Neuronal stem cell (in vitro differentiated cells): Measurements from ENCODE around the gene NANOGP8.
A peak's percentile ranks its signal among the peaks of the same experiment; 100 is the strongest.

Experiments used
- DNase-seq: peaks from one replicate; pipeline ENCODE4 v3.0.0-alpha.2; 2013; ENCODE audit warnings: low spot score
- H2AFZ ChIP-seq: one replicate; pipeline ENCODE4 v1.6.1; 2013; ENCODE audit warnings: mild to moderate bottlenecking, low read length, inconsistent platforms
- H2AK5ac ChIP-seq: 2 replicates; pipeline ENCODE4 v1.6.1; 2013; ENCODE audit warnings: low read depth, mild to moderate bottlenecking, inconsistent platforms, low read length, moderate library complexity, mixed read lengths
- H2BK120ac ChIP-seq: 2 replicates; pipeline ENCODE4 v1.6.1; 2013; ENCODE audit warnings: low read depth, mild to moderate bottlenecking, inconsistent platforms, low read length, moderate library complexity, mixed read lengths
- H2BK12ac ChIP-seq: one replicate; pipeline ENCODE4 v1.6.1; 2013; ENCODE audit warnings: low read length, inconsistent platforms
- H2BK15ac ChIP-seq: 2 replicates; pipeline ENCODE4 v1.6.1; 2013; ENCODE audit warnings: mild to moderate bottlenecking, low read length, inconsistent platforms, mixed read lengths
- H2BK5ac ChIP-seq: one replicate; pipeline ENCODE4 v1.6.1; 2013; ENCODE audit warnings: inconsistent platforms, mild to moderate bottlenecking, low read length, moderate library complexity
- H3K14ac ChIP-seq: one replicate; pipeline ENCODE4 v1.6.1; 2013; ENCODE audit warnings: low read length, inconsistent platforms
- H3K18ac ChIP-seq: 2 replicates; pipeline ENCODE4 v1.6.1; 2013; ENCODE audit warnings: low read length, inconsistent platforms
- H3K23ac ChIP-seq: 2 replicates; pipeline ENCODE4 v1.6.1; 2013; ENCODE audit warnings: low read depth, mild to moderate bottlenecking, mixed read lengths, low read length, inconsistent platforms; ENCODE audit not compliant: poor library complexity
- H3K27ac ChIP-seq: replicated peaks from 3 replicates; pipeline ENCODE4 v1.5.1; 2013; ENCODE audit warnings: low read length, inconsistent platforms
- H3K27me3 ChIP-seq, 3 experiments: 2 replicates each; pipeline ENCODE4 v1.6.1; 2013; ENCODE audit warnings: low read length in 3 of 3, mild to moderate bottlenecking in 2 of 3, inconsistent platforms in 1 of 3, low read depth in 1 of 3, mixed read lengths in 1 of 3, moderate library complexity in 1 of 3; ENCODE audit not compliant: control insufficient read depth in 3 of 3, insufficient read depth in 3 of 3
- H3K36me3 ChIP-seq, 2 donors: replicated peaks in 1 of 2; 2 replicates each; pipeline ENCODE4 v1.6.1; 2013; ENCODE audit warnings: low read length in 2 of 2; ENCODE audit not compliant: control insufficient read depth in 2 of 2, insufficient read depth in 2 of 2
- H3K4ac ChIP-seq: 2 replicates; pipeline ENCODE4 v1.6.1; 2013; ENCODE audit warnings: inconsistent platforms, mild to moderate bottlenecking, low read length, moderate library complexity
- H3K4me1 ChIP-seq, 2 donors: 1 replicate in 1 of 2; 2 replicates in 1 of 2; pipeline ENCODE4 v1.6.1; 2013; ENCODE audit warnings: low read length in 2 of 2, low read depth in 1 of 2; ENCODE audit not compliant: control insufficient read depth in 2 of 2, insufficient read depth in 1 of 2
- H3K4me2 ChIP-seq: one replicate; pipeline ENCODE4 v1.6.1; 2013; ENCODE audit warnings: mild to moderate bottlenecking, low read length, inconsistent platforms; ENCODE audit not compliant: insufficient read depth, poor library complexity, severe bottlenecking
- H3K4me3 ChIP-seq, 2 donors: 2 replicates each; pipeline ENCODE4 v1.5.1; 2013; ENCODE audit warnings: low read length in 2 of 2, mild to moderate bottlenecking in 2 of 2, inconsistent platforms in 1 of 2, moderate library complexity in 1 of 2
- H3K79me1 ChIP-seq: one replicate; pipeline ENCODE4 v1.6.1; 2013; ENCODE audit warnings: low read depth, mild to moderate bottlenecking, inconsistent platforms, low read length, moderate library complexity
- H3K9ac ChIP-seq: one replicate; pipeline ENCODE4 v1.6.1; 2013; ENCODE audit warnings: mild to moderate bottlenecking, low read depth, low read length, inconsistent platforms; ENCODE audit not compliant: poor library complexity
- H3K9me3 ChIP-seq, 2 donors: replicated peaks in 1 of 2; 2 replicates each; pipeline versions ENCODE3 to v1.6.1; 2013; ENCODE audit warnings: low read length in 2 of 2, mild to moderate bottlenecking in 2 of 2, inconsistent platforms in 1 of 2, low read depth in 1 of 2, mixed read lengths in 1 of 2, moderate library complexity in 1 of 2; ENCODE audit not compliant: control insufficient read depth in 2 of 2, insufficient read depth in 1 of 2
- H4K8ac ChIP-seq: one replicate; pipeline ENCODE4 v1.6.1; 2013; ENCODE audit warnings: low read depth, mild to moderate bottlenecking, inconsistent platforms, low read length, moderate library complexity
- H4K91ac ChIP-seq: one replicate; pipeline ENCODE4 v1.6.1; 2013; ENCODE audit warnings: low read length, low read depth, mild to moderate bottlenecking, inconsistent platforms; ENCODE audit not compliant: poor library complexity
- WGBS, 2 donors: extraction: QIAGEN DNeasy Blood & Tissue Kit; methylation state at CpG; one replicate each; pipeline ENCODE4 v1.1.7; 2013; ENCODE audit warnings: missing lambda C conversion rate in 2 of 2, mixed read lengths in 1 of 2; ENCODE audit not compliant: insufficient read length in 2 of 2, insufficient replicate concordance in 1 of 2; ENCODE audit errors: extremely low coverage in 2 of 2; 5-methylcytosine and 5-hydroxymethylcytosine counted together

The NANOGP8 gene

DNA sequence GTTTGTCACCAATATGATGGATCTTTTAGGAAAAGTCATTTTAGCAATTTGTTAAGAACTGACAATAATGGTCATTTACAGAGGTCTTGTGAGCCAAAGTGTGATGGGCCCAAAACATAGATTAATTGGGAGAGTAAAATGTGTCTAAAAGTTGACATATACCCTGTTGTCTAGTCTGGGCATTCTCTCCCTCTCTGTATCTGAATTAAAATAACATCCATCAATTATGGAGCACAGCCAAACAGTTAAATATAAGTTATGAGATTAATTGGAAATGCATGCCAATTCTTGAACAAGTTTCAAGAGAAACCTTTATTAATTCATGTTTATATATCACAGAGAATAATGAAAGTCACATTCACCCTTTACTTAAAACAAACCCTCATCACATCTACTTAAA is 13.6 kb upstream of the NANOGP8 start:
- H3K18ac ChIP-seq = no peak overlapping the region
- H3K36me3 ChIP-seq = no peaks in the 10 kb centered on the region
- no peak overlapping the region for H2AFZ ChIP-seq
- no peak overlapping the region for H3K27ac ChIP-seq
- H3K27me3 ChIP-seq = no peaks in the 10 kb centered on the region
- no peak overlapping the region for H4K8ac ChIP-seq
- no peak overlapping the region for H3K23ac ChIP-seq
- H3K79me1 ChIP-seq = no peaks in the 10 kb centered on the region
- H3K4me2 ChIP-seq = no peak overlapping the region
- no peak overlapping the region for H2BK120ac ChIP-seq
- no peaks in the 10 kb centered on the region for H3K4me1 ChIP-seq
- no peak overlapping the region for H3K14ac ChIP-seq
- no peak overlapping the region for H4K91ac ChIP-seq
- no peak overlapping the region for H3K9ac ChIP-seq
- H3K9me3 ChIP-seq = no peaks in the 10 kb centered on the region
- H3K4me3 ChIP-seq = no peak overlapping the region
- H2BK15ac ChIP-seq = no peak overlapping the region
- no peak overlapping the region for H3K4ac ChIP-seq
- no peak overlapping the region for H2BK5ac ChIP-seq
- no peak overlapping the region for H2AK5ac ChIP-seq
- no peak for DNase-seq
- no peak overlapping the region for H2BK12ac ChIP-seq

DNA sequence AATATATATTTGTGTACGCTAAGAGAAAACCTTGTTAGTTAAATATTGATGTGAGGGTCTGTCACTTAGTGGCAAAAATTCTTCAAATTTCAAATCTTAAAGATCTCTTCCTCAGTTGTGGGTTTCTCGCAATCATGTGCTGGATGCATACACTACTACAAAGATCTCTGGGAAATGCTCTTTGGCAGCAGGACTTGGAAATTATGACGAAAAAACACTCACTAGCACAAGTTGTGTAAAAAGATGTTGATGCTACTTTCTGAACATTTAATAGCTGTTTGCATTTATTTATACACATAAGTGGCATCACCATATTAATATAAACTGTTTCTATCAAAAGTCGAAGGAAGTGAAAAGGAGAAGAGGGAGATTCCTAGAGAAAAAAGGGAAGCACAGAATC is 10.8 kb upstream of the NANOGP8 start:
- H2BK12ac ChIP-seq = no peak overlapping the region
- H3K4me1 ChIP-seq = no peaks in the 10 kb centered on the region
- H3K18ac ChIP-seq = no peak overlapping the region
- H3K9me3 ChIP-seq = no peaks in the 10 kb centered on the region
- no peaks in the 10 kb centered on the region for H3K36me3 ChIP-seq
- no peak overlapping the region for H2BK120ac ChIP-seq
- no peaks in the 10 kb centered on the region for H3K79me1 ChIP-seq
- no peak overlapping the region for H2BK15ac ChIP-seq
- H2AK5ac ChIP-seq = no peak overlapping the region
- no peak overlapping the region for H4K8ac ChIP-seq
- H3K4me2 ChIP-seq = no peak overlapping the region
- H3K27ac ChIP-seq = no peak overlapping the region
- H3K27me3 ChIP-seq = no peaks in the 10 kb centered on the region
- no peak overlapping the region for H4K91ac ChIP-seq
- no peak overlapping the region for H3K9ac ChIP-seq
- no peak overlapping the region for H3K14ac ChIP-seq
- no peak for DNase-seq
- no CpG with 5 or more reads among the region's 4 CpGs for WGBS, 2 donors
- no peak overlapping the region for H3K4ac ChIP-seq
- no peak overlapping the region for H3K4me3 ChIP-seq
- H3K23ac ChIP-seq = no peak overlapping the region
- no peak overlapping the region for H2AFZ ChIP-seq
- H2BK5ac ChIP-seq = no peak overlapping the region

DNA sequence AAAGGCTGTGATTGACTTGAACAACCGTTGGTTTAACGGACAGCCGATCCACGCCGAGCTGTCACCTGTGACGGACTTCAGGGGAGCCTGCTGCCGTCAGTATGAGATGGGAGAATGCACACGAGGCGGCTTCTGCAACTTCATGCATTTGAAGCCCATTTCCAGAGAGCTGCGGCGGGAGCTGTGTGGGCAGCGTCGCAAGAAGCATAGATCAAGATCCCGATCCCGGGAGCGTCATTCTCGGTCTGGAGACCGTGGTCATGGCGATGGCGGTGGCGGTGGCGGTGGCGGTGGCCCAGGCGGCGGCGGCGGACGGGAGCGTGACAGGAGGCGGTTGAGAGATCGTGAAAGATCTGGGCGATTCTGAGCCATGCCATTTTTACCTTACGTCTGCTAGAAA is 7.8 kb upstream of the NANOGP8 start:
- no peak overlapping the region for H3K4me3 ChIP-seq
- H3K14ac ChIP-seq = peak overlapping the region; percentile 21
- H3K9ac ChIP-seq = no peak overlapping the region
- H2AK5ac ChIP-seq = no peak overlapping the region
- no peak overlapping the region for H3K23ac ChIP-seq
- H3K36me3 ChIP-seq = no peaks in the 10 kb centered on the region
- H2AFZ ChIP-seq = no peak overlapping the region
- H3K4ac ChIP-seq = no peak overlapping the region
- no peak overlapping the region for H3K4me2 ChIP-seq
- H4K8ac ChIP-seq = no peak overlapping the region
- H3K9me3 ChIP-seq = no peaks in the 10 kb centered on the region
- no peak overlapping the region for H2BK120ac ChIP-seq
- no peak overlapping the region for H4K91ac ChIP-seq
- no peak overlapping the region for H2BK15ac ChIP-seq
- H3K4me1 ChIP-seq = no peaks in the 10 kb centered on the region
- H2BK12ac ChIP-seq = no peak overlapping the region
- peaks cover 0 to 2% (median 0%) of the 10 kb centered on the region in 3 experiments for H3K27me3 ChIP-seq
- WGBS, 2 donors = no CpG with 5 or more reads among the region's 33 CpGs
- DNase-seq = no peak
- no peak overlapping the region for H2BK5ac ChIP-seq
- no peak overlapping the region for H3K27ac ChIP-seq
- H3K18ac ChIP-seq = peak overlapping the region; percentile 80
- no peaks in the 10 kb centered on the region for H3K79me1 ChIP-seq

DNA sequence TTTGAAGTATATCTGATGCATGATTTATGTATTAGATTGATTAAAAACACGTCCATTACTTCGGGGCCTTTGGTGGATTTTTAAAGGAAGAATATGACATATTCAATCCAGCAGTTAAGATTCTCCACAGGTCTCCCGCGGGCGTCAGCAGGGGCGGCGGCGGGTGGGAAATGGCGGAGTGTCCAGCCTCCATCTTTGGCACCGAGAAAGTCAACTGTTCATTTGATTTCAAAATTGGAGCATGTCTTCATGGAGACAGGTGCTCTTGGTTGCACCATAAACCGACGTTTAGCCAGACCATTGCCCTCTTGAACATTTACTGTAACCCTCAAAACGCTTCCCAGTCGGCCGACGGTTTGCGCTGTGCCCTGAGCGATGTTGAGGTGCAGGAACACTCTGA is 7.2 kb upstream of the NANOGP8 start:
- no CpG with 5 or more reads among the region's 18 CpGs for WGBS, 2 donors

More for the DNA sequence above, 7.2 kb upstream of the NANOGP8 start:
- H3K27ac ChIP-seq = no peak overlapping the region
- DNase-seq = no peak
- H3K36me3 ChIP-seq = no peaks in the 10 kb centered on the region
- no peak overlapping the region for H2BK12ac ChIP-seq
- H2BK15ac ChIP-seq = no peak overlapping the region
- H2AK5ac ChIP-seq = no peak overlapping the region
- no peaks in the 10 kb centered on the region for H3K79me1 ChIP-seq
- no peak overlapping the region for H3K14ac ChIP-seq
- H2BK120ac ChIP-seq = no peak overlapping the region
- no peaks in the 10 kb centered on the region for H3K4me1 ChIP-seq
- no peaks in the 10 kb centered on the region for H3K9me3 ChIP-seq
- H3K23ac ChIP-seq = no peak overlapping the region
- H3K18ac ChIP-seq = no peak overlapping the region
- H3K27me3 ChIP-seq = peaks cover 0 to 3% (median 0%) of the 10 kb centered on the region in 3 experiments
- H2BK5ac ChIP-seq = no peak overlapping the region
- no peak overlapping the region for H4K91ac ChIP-seq
- H3K4ac ChIP-seq = no peak overlapping the region
- no peak overlapping the region for H4K8ac ChIP-seq
- H3K4me3 ChIP-seq = no peak overlapping the region
- H3K4me2 ChIP-seq = no peak overlapping the region
- no peak overlapping the region for H2AFZ ChIP-seq
- H3K9ac ChIP-seq = no peak overlapping the region
